Measurements from ENCODE around the gene HNRNPL. TPM values are rescaled to one million over a fixed set of nuclear protein-coding genes. Genes with fewer than 3 reads are reported as not detected.

The HNRNPL gene
- total RNA-seq, 2 donors from 2014 or later: 477 to 480 TPM

- Mint-ChIP-seq H3K27me3 (no peaks in the 10 kb centered on the region), H3K4me3 (peak overlapping the region; percentile 62), H3K4me1 (peaks cover 57% of the 10 kb centered on the region), H3K27ac (peak overlapping the region; percentile 57), H3K36me3 (ENCODE audit: low read depth) (peaks cover 14% of the 10 kb centered on the region)
- ATAC-seq: no peak
- no peak for DNase-seq
- H3K9me3 ChIP-seq (ENCODE audit: control insufficient read depth, low read length, poor library complexity, severe bottlenecking): no peaks in the 10 kb centered on the region
These were observed 3.7 kb downstream of the HNRNPL start for GRCh38 chr19:38846097-38846496.

- peaks cover 14% of the 10 kb centered on the region for H3K36me3 Mint-ChIP-seq (ENCODE audit: low read depth)
- no peaks in the 10 kb centered on the region for H3K9me3 ChIP-seq (ENCODE audit: control insufficient read depth, low read length, poor library complexity, severe bottlenecking)
- H3K4me1 Mint-ChIP-seq: peaks cover 58% of the 10 kb centered on the region
- DNase-seq (no peak), ATAC-seq (no peak)
- peak overlapping the region; percentile 62 for H3K4me3 Mint-ChIP-seq
- H3K27ac Mint-ChIP-seq: peak overlapping the region; percentile 57
- no peaks in the 10 kb centered on the region for H3K27me3 Mint-ChIP-seq
These were observed 4.3 kb downstream of the HNRNPL start for GRCh38 chr19:38845374-38846024.

- DNase-seq (no peak), ATAC-seq (no peak)
- Mint-ChIP-seq H3K36me3 (ENCODE audit: low read depth) (peaks cover 15% of the 10 kb centered on the region), H3K4me3 (peak overlapping the region; percentile 76), H3K27ac (peak overlapping the region; percentile 98), H3K4me1 (peaks cover 62% of the 10 kb centered on the region), H3K27me3 (no peaks in the 10 kb centered on the region)
- no peaks in the 10 kb centered on the region for H3K9me3 ChIP-seq (ENCODE audit: control insufficient read depth, low read length, poor library complexity, severe bottlenecking)
These were observed 5.6 kb downstream of the HNRNPL start for GRCh38 chr19:38844093-38844686.

- ATAC-seq (no peak), DNase-seq (no peak)
- H3K4me1 Mint-ChIP-seq: peaks cover 58% of the 10 kb centered on the region
- H3K36me3 Mint-ChIP-seq (ENCODE audit: low read depth): peaks cover 15% of the 10 kb centered on the region
- H3K4me3 Mint-ChIP-seq: peak overlapping the region; percentile 89
- H3K27ac Mint-ChIP-seq: peak overlapping the region; percentile 98
- H3K27me3 Mint-ChIP-seq: no peaks in the 10 kb centered on the region
- H3K9me3 ChIP-seq (ENCODE audit: control insufficient read depth, low read length, poor library complexity, severe bottlenecking): no peaks in the 10 kb centered on the region
These were observed 6.5 kb downstream of the HNRNPL start for GRCh38 chr19:38843175-38843758.

- ATAC-seq (peak; percentile 82), DNase-seq (peak in 2 of 3 donors; percentile 50)
- Mint-ChIP-seq H3K4me1 (peaks cover 52% of the 10 kb centered on the region), H3K4me3 (peak overlapping the region; percentile 89), H3K36me3 (ENCODE audit: low read depth) (peaks cover 15% of the 10 kb centered on the region), H3K27ac (peak overlapping the region; percentile 98), H3K27me3 (no peaks in the 10 kb centered on the region)
- H3K9me3 ChIP-seq (ENCODE audit: control insufficient read depth, low read length, poor library complexity, severe bottlenecking): no peaks in the 10 kb centered on the region
These were observed 7.2 kb downstream of the HNRNPL start for GRCh38 chr19:38842439-38843174.

- peaks cover 14% of the 10 kb centered on the region for H3K36me3 Mint-ChIP-seq (ENCODE audit: low read depth)
- ATAC-seq (peak; percentile 71), DNase-seq (peak; percentile 48 to 68 (median 48))
- no peaks in the 10 kb centered on the region for H3K9me3 ChIP-seq (ENCODE audit: control insufficient read depth, low read length, poor library complexity, severe bottlenecking)
- H3K27me3 Mint-ChIP-seq: no peaks in the 10 kb centered on the region
- H3K4me3 Mint-ChIP-seq: peak overlapping the region; percentile 89
- H3K4me1 Mint-ChIP-seq: peaks cover 48% of the 10 kb centered on the region
- H3K27ac Mint-ChIP-seq: peak overlapping the region; percentile 98
These were observed 7.9 kb downstream of the HNRNPL start for GRCh38 chr19:38841787-38842438.

- no peaks in the 10 kb centered on the region for H3K9me3 ChIP-seq (ENCODE audit: control insufficient read depth, low read length, poor library complexity, severe bottlenecking)
- DNase-seq: no peak
- Mint-ChIP-seq H3K27me3 (no peaks in the 10 kb centered on the region), H3K4me1 (peaks cover 47% of the 10 kb centered on the region), H3K36me3 (ENCODE audit: low read depth) (peaks cover 12% of the 10 kb centered on the region), H3K4me3 (no peak overlapping the region), H3K27ac (peak overlapping the region; percentile 98)
- ATAC-seq: no peak
These were observed 8.5 kb downstream of the HNRNPL start for GRCh38 chr19:38841180-38841766.

GRCh38 chr19:38840583-38840968 is 9.2 kb downstream of the HNRNPL start:
- no peaks in the 10 kb centered on the region for H3K9me3 ChIP-seq (ENCODE audit: control insufficient read depth, low read length, poor library complexity, severe bottlenecking)
- DNase-seq (no peak), ATAC-seq (no peak)
- Mint-ChIP-seq H3K36me3 (ENCODE audit: low read depth) (peaks cover 12% of the 10 kb centered on the region), H3K4me3 (peak overlapping the region; percentile 33), H3K27me3 (no peaks in the 10 kb centered on the region), H3K4me1 (peaks cover 45% of the 10 kb centered on the region), H3K27ac (peak overlapping the region; percentile 98)

- H3K27me3 Mint-ChIP-seq: no peaks in the 10 kb centered on the region
- H3K4me1 Mint-ChIP-seq: peaks cover 41% of the 10 kb centered on the region
- DNase-seq (no peak), ATAC-seq (no peak)
- H3K36me3 Mint-ChIP-seq (ENCODE audit: low read depth): peaks cover 10% of the 10 kb centered on the region
- H3K9me3 ChIP-seq (ENCODE audit: control insufficient read depth, low read length, poor library complexity, severe bottlenecking): no peaks in the 10 kb centered on the region
- peak overlapping the region; percentile 98 for H3K27ac Mint-ChIP-seq
- H3K4me3 Mint-ChIP-seq: peak overlapping the region; percentile 31
These were observed 9.8 kb downstream of the HNRNPL start for GRCh38 chr19:38839816-38840582.

- peak overlapping the region; percentile 49 for H3K4me3 Mint-ChIP-seq
- H3K4me1 Mint-ChIP-seq: peaks cover 37% of the 10 kb centered on the region
- H3K27me3 Mint-ChIP-seq: no peaks in the 10 kb centered on the region
- ATAC-seq (no peak), DNase-seq (no peak)
- H3K9me3 ChIP-seq (ENCODE audit: control insufficient read depth, low read length, poor library complexity, severe bottlenecking): no peaks in the 10 kb centered on the region
- peaks cover 5% of the 10 kb centered on the region for H3K36me3 Mint-ChIP-seq (ENCODE audit: low read depth)
- H3K27ac Mint-ChIP-seq: peak overlapping the region; percentile 88
These were observed 10.6 kb downstream of the HNRNPL start for GRCh38 chr19:38838986-38839761.

GRCh38 chr19:38838208-38838985 is 11.4 kb downstream of the HNRNPL start:
- peaks cover 5% of the 10 kb centered on the region for H3K36me3 Mint-ChIP-seq (ENCODE audit: low read depth)
- peak overlapping the region; percentile 87 for H3K27ac Mint-ChIP-seq
- ATAC-seq (no peak), DNase-seq (no peak)
- peak overlapping the region; percentile 49 for H3K4me3 Mint-ChIP-seq
- peaks cover 31% of the 10 kb centered on the region for H3K4me1 Mint-ChIP-seq
- no peaks in the 10 kb centered on the region for H3K27me3 Mint-ChIP-seq
- no peaks in the 10 kb centered on the region for H3K9me3 ChIP-seq (ENCODE audit: control insufficient read depth, low read length, poor library complexity, severe bottlenecking)

Measured in T-helper 17 cell (primary cell).